CD4-positive, CD25-positive, alpha-beta regulatory T cell (primary cell): Measurements from ENCODE around the gene TUBB3. TPM values are rescaled to one million over a fixed set of nuclear protein-coding genes. Genes with fewer than 3 reads are reported as not detected.
A peak's percentile ranks its signal among the peaks of the same experiment; 100 is the strongest.

Experiments
- ATAC-seq, 2 donors: fragments of 150-1000 bp; cut with Tn5 transposase; one replicate each; pipeline ENCODE4 v1.10.0; 2021; ENCODE audit warnings: low read depth in 2 of 2, moderate number of reproducible peaks in 2 of 2, moderate library complexity in 1 of 2
- DNase-seq, 3 donors: peaks; one replicate each; pipeline versions ENCODE4 v3.0.0 to v3.0.0-alpha.2; 2012 to 2022; ENCODE audit warnings: mixed read lengths in 1 of 3
- H3K27ac ChIP-seq: one replicate; pipeline ENCODE4 v1.7.0; 2013; ENCODE audit warnings: mild to moderate bottlenecking, low read length; ENCODE audit not compliant: insufficient read depth, poor library complexity, severe bottlenecking
- H3K27me3 ChIP-seq: one replicate; pipeline ENCODE4 v1.7.0; 2013; ENCODE audit warnings: low read length; ENCODE audit not compliant: control insufficient read depth, insufficient read depth
- H3K36me3 ChIP-seq: one replicate; pipeline ENCODE4 v1.7.0; 2013; ENCODE audit warnings: mild to moderate bottlenecking, low read length, moderate library complexity; ENCODE audit not compliant: control insufficient read depth, insufficient read depth
- H3K4me1 ChIP-seq: 2 replicates; pipeline ENCODE4 v1.7.0; 2013; ENCODE audit warnings: mild to moderate bottlenecking, low read length; ENCODE audit not compliant: insufficient read depth, control insufficient read depth, poor library complexity, severe bottlenecking
- H3K4me3 ChIP-seq: one replicate; pipeline ENCODE4 v1.7.0; 2013; ENCODE audit warnings: low read depth, mild to moderate bottlenecking, low read length, moderate library complexity
- H3K9me3 ChIP-seq, 2 experiments: 1 replicate in 1 of 2; 2 replicates in 1 of 2; pipeline ENCODE4 v1.7.0; 2013; ENCODE audit warnings: low read length in 2 of 2, mild to moderate bottlenecking in 1 of 2, moderate library complexity in 1 of 2; ENCODE audit not compliant: control insufficient read depth in 2 of 2
- H3K27ac Mint-ChIP-seq, 3 donors: one replicate each; pipeline ENCODE4 v1.8.0; 2020 to 2022; ENCODE audit warnings: mild to moderate bottlenecking in 3 of 3, mixed read lengths in 3 of 3, moderate library complexity in 2 of 3
- H3K27me3 Mint-ChIP-seq: one replicate; pipeline ENCODE4 v1.8.0; 2022; ENCODE audit warnings: mild to moderate bottlenecking, mixed read lengths
- H3K36me3 Mint-ChIP-seq: one replicate; pipeline ENCODE4 v1.8.0; 2020; ENCODE audit warnings: mixed read lengths
- H3K4me1 Mint-ChIP-seq, 4 donors: one replicate each; pipeline ENCODE4 v1.8.0; 2020 to 2022; ENCODE audit warnings: mixed read lengths in 4 of 4, mild to moderate bottlenecking in 1 of 4
- H3K4me3 Mint-ChIP-seq, 4 donors: one replicate each; pipeline ENCODE4 v1.8.0; 2020 to 2022; ENCODE audit warnings: mild to moderate bottlenecking in 4 of 4, mixed read lengths in 4 of 4, moderate library complexity in 3 of 4
- H3K9me3 Mint-ChIP-seq, 7 donors: one replicate each; pipeline ENCODE4 v1.8.0; 2020 to 2022; ENCODE audit warnings: mixed read lengths in 7 of 7, mild to moderate bottlenecking in 3 of 7, moderate library complexity in 2 of 7
- polyA plus RNA-seq, 4 donors: library from polyadenylated mRNA; unstranded; fragments of 300-500 nt; fragmentation: Illumina TruSeq; gene quantifications; one replicate each; pipeline ENCODE4 v1.2.3, GENCODE V29; 2021
- total RNA-seq: library from RNA; stranded (reverse); gene quantifications from one replicate; pipeline ENCODE4 v1.2.3, GENCODE V29; 2022

The TUBB3 gene
- total and polyA plus RNA-seq, 5 donors from 2014 or later: 0.22 to 1.8 TPM; not detected in 3

DNA sequence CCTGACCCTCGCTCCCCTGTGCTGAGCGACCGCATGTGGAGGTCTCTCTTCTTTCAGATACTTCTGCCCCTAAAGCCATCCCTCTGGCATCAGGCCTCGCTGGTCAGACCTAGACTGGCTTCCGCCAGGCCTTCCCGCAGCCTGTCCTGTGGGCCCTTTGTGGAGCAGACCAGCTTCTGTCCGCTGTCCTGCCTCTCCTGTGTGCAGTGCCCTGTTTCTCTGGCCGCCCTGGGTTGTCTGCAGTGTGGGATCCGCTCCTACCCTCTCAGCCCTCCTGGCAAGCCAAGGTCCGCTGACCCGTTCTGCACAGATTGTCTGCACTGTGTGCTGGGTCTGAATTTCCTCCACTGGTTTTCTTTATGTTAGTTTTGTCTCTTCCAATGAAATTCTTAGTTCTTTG lies 25.9 kb upstream of the TUBB3 start:
- Mint-ChIP-seq H3K4me3 (no peak overlapping the region), H3K36me3 (peaks cover 27% of the 10 kb centered on the region), H3K27ac (peak overlapping the region in 1 of 3 donors; percentile 14), H3K4me1 (no peaks in the 10 kb centered on the region), H3K27me3 (no peaks in the 10 kb centered on the region), H3K9me3 (no peaks in the 10 kb centered on the region)
- Histone ChIP-seq H3K4me1 (no peaks in the 10 kb centered on the region), H3K4me3 (no peak overlapping the region), H3K27me3 (no peaks in the 10 kb centered on the region), H3K9me3 (no peaks in the 10 kb centered on the region), H3K27ac (no peak overlapping the region), H3K36me3 (peaks cover 78% of the 10 kb centered on the region)
- DNase-seq (no peak), ATAC-seq (no peak)

GRCh38 chr16:89898201-89898967 lies 24.8 kb upstream of the TUBB3 start:
- DNase-seq (no peak), ATAC-seq (no peak)
- H3K27me3 Mint-ChIP-seq: no peaks in the 10 kb centered on the region
- no peaks in the 10 kb centered on the region for H3K27me3 ChIP-seq
- H3K27ac Mint-ChIP-seq: peak overlapping the region in 1 of 3 donors; percentile 52
- H3K27ac ChIP-seq: no peak overlapping the region
- H3K36me3 Mint-ChIP-seq: peaks cover 27% of the 10 kb centered on the region
- H3K4me3 Mint-ChIP-seq: no peak overlapping the region
- H3K4me3 ChIP-seq: no peak overlapping the region
- no peaks in the 10 kb centered on the region for H3K4me1 ChIP-seq
- H3K9me3 ChIP-seq: no peaks in the 10 kb centered on the region
- no peaks in the 10 kb centered on the region for H3K9me3 Mint-ChIP-seq
- H3K36me3 ChIP-seq: peaks cover 70% of the 10 kb centered on the region
- no peaks in the 10 kb centered on the region for H3K4me1 Mint-ChIP-seq

GRCh38 chr16:89899879-89900481 lies 23.2 kb upstream of the TUBB3 start:
- Histone ChIP-seq H3K4me1 (no peaks in the 10 kb centered on the region), H3K4me3 (no peak overlapping the region), H3K27ac (no peak overlapping the region), H3K36me3 (peaks cover 69% of the 10 kb centered on the region), H3K27me3 (no peaks in the 10 kb centered on the region), H3K9me3 (no peaks in the 10 kb centered on the region)
- H3K4me1 Mint-ChIP-seq: no peaks in the 10 kb centered on the region
- no peaks in the 10 kb centered on the region for H3K27me3 Mint-ChIP-seq
- peaks cover 26% of the 10 kb centered on the region for H3K36me3 Mint-ChIP-seq
- no peak overlapping the region for H3K4me3 Mint-ChIP-seq
- ATAC-seq (no peak), DNase-seq (no peak)
- no peak overlapping the region for H3K27ac Mint-ChIP-seq
- H3K9me3 Mint-ChIP-seq: no peaks in the 10 kb centered on the region

DNA sequence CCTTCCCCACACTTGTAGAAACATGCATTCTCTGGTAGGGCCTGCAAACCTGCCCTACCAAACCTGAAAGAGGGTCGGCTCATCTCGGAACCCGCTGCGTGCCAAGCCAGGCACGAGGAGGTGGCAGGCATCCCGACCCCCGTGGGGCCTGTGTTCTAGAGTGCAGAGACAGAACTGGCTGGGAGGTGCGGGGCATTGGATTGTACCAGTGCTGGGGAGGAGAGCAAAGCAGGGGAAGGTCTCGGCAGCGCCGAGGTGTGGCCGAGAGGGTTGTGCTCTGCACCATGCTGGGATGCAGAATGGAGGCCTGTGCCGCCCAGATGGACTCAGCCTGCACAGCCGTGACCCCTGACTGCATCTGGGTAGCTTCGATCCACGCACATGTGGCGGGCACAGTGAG lies 22.3 kb upstream of the TUBB3 start:
- Histone ChIP-seq H3K27me3 (no peaks in the 10 kb centered on the region), H3K4me1 (no peaks in the 10 kb centered on the region), H3K27ac (no peak overlapping the region), H3K36me3 (peaks cover 68% of the 10 kb centered on the region), H3K4me3 (no peak overlapping the region), H3K9me3 (no peaks in the 10 kb centered on the region)
- Mint-ChIP-seq H3K36me3 (peaks cover 27% of the 10 kb centered on the region), H3K27ac (no peak overlapping the region), H3K4me1 (no peaks in the 10 kb centered on the region), H3K9me3 (no peaks in the 10 kb centered on the region), H3K4me3 (no peak overlapping the region), H3K27me3 (no peaks in the 10 kb centered on the region)
- ATAC-seq (no peak), DNase-seq (no peak)

GRCh38 chr16:89902980-89903379 lies 20.2 kb upstream of the TUBB3 start:
- ATAC-seq (no peak), DNase-seq (no peak)
- Histone ChIP-seq H3K27me3 (no peaks in the 10 kb centered on the region), H3K4me3 (no peak overlapping the region), H3K27ac (no peak overlapping the region), H3K4me1 (no peaks in the 10 kb centered on the region), H3K9me3 (no peaks in the 10 kb centered on the region), H3K36me3 (peaks cover 60% of the 10 kb centered on the region)
- Mint-ChIP-seq H3K27ac (no peak overlapping the region), H3K4me1 (no peaks in the 10 kb centered on the region), H3K27me3 (no peaks in the 10 kb centered on the region), H3K4me3 (no peak overlapping the region), H3K9me3 (no peaks in the 10 kb centered on the region), H3K36me3 (peaks cover 29% of the 10 kb centered on the region)

- Mint-ChIP-seq H3K36me3 (peaks cover 21% of the 10 kb centered on the region), H3K27me3 (no peaks in the 10 kb centered on the region), H3K4me3 (no peak overlapping the region), H3K27ac (no peak overlapping the region), H3K9me3 (no peaks in the 10 kb centered on the region), H3K4me1 (peaks cover 0 to 2% (median 1%) of the 10 kb centered on the region in 4 donors)
- Histone ChIP-seq H3K9me3 (no peaks in the 10 kb centered on the region), H3K27me3 (no peaks in the 10 kb centered on the region), H3K36me3 (peaks cover 56% of the 10 kb centered on the region), H3K27ac (no peak overlapping the region), H3K4me1 (no peaks in the 10 kb centered on the region), H3K4me3 (no peak overlapping the region)
- no peak for DNase-seq
- ATAC-seq: no peak
These were observed 19.1 kb upstream of the TUBB3 start for GRCh38 chr16:89903908-89904515.

DNA sequence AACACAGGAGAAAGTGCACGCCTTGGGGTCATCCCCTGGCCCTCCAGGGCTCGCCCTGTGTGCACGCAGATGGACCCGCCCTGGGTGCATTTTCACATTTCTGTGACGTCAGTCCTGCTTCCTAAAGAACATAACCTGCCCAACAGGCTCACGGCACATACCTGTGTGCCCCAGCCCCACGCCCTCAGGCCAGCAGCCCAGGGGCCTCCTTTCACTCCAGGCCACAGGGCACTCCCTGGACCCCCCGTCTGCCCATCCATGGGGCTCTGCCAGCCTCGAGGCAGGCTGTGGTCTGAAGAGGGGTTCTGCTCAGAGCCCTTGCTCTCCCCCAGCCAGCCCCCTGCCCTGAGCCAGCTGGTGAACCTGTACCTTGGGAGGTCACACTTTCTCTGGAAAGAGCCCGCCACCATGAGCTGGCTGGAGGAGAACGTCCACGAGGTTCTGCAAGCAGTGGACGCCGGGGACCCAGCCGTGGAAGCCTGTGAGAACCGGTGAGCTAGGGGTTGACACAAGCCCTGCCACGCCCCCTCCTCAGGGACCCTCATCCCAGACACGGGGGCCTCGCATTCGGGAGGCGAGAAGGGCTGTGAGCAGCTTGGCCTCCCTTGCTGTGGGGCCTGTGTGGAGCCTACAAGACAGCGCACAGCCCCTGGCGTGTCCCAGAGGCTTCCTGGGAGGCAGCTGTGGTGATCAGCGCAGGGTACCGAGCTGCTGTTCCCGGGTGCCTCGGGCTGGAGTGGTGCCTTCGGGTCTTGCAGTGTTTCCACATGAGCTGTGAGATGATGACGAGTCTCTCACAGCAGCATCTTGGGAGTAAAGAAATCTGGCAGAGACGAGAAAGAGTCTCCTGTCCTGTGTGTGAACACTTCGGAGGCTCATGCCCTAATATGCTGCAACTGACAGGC lies 18.3 kb upstream of the TUBB3 start:
- H3K4me3 ChIP-seq: no peak overlapping the region
- H3K27ac ChIP-seq: no peak overlapping the region
- DNase-seq (no peak), ATAC-seq (no peak)
- Mint-ChIP-seq H3K9me3 (no peaks in the 10 kb centered on the region), H3K27me3 (no peaks in the 10 kb centered on the region), H3K27ac (no peak overlapping the region), H3K4me1 (peaks cover 0 to 5% (median 2%) of the 10 kb centered on the region in 4 donors), H3K36me3 (peaks cover 14% of the 10 kb centered on the region), H3K4me3 (no peak overlapping the region)
- H3K9me3 ChIP-seq: no peaks in the 10 kb centered on the region
- peaks cover 50% of the 10 kb centered on the region for H3K36me3 ChIP-seq
- H3K27me3 ChIP-seq: no peaks in the 10 kb centered on the region
- no peaks in the 10 kb centered on the region for H3K4me1 ChIP-seq
